NCI-H510A (cell line): ENCODE results near the gene LAMB2.

Experiments
- DNase-seq: peaks from one replicate; lab custom pipeline; 2025; lab: John Stamatoyannopoulos, UW

LAMB2 gene

GRCh38 chr3:49132437-49133225 is at the start of gene LAMB2:
Gene LAMB2 (minus strand): TSS chr3:49133050. CDS start chr3:49132867, 183 bp downstream.
- peak; percentile 4 for DNase-seq

- no peak for DNase-seq
Observed at GRCh38 chr3:49181351-49181750, 48.5 kb upstream of the LAMB2 start.

- DNase-seq = no peak
Observed at GRCh38 chr3:49180116-49180515, 47.3 kb upstream of the LAMB2 start.

DNA sequence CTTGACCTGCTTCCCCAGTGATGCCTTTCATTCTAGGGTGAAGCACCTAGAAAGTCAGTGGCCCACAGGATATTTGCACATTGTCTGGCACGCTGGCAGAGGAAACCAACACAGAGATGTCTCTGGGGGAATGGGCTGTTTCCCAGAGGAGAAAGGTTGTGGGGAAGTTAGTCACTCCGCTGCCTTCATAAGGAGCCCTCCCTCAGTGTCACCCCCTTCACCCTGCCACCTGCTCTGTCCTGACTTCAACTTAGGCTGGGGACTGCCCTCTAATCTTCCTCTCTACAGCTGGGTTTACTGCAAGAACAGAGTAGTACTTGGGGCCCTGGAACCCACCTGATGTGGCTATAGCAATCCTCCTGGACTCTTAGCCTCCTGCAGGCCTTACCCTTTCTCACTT is 44.2 kb upstream of the LAMB2 start:
- no peak for DNase-seq

DNA sequence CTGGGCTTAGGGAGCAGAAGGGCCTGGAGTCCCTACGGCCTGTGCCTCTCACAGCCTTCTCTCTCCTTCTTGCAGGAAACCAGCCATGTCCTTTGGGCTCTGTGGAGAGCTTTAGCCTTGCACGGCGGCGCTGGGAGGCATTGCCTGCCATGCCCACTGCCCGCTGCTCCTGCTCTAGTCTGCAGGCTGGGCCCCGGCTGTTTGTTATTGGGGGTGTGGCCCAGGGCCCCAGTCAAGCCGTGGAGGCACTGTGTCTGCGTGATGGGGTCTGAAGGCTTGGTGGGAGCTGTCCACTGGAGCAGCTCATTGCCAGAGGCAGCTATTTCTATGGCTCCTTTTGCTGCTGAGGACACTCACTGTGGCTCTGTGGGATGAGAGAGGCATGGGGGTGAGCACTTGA is 42.7 kb upstream of the LAMB2 start:
- no peak for DNase-seq

GRCh38 chr3:49174397-49174985 is 41.6 kb upstream of the LAMB2 start:
- DNase-seq = no peak

GRCh38 chr3:49173792-49174170 is 40.9 kb upstream of the LAMB2 start:
- no peak for DNase-seq

- no peak for DNase-seq
Observed at GRCh38 chr3:49173116-49173791, 40.4 kb upstream of the LAMB2 start.

DNA sequence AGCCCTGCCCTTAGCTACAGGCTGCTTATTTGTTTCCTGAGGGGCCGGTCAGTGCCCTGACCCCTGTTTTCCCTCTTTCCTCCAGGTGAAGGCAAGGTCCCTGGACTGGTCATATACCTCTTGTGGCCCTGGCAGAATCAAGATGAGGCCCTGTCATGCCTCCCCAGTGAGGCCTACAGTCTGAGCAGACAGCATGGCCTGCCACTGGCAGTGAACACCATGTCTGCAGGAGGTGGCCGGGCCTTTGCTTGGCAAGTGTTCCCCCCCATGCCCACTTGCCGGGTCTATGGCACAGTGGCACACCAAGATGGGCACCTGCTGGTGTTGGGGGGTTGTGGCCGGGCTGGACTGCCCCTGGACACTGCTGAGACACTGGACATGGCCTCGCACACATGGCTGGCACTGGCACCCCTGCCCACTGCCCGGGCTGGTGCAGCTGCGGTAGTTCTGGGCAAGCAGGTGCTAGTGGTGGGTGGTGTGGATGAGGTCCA is 39.7 kb upstream of the LAMB2 start:
- DNase-seq = no peak

GRCh38 chr3:49171775-49172500 is 39.1 kb upstream of the LAMB2 start:
- no peak for DNase-seq

- DNase-seq = peak; percentile 67
Observed at GRCh38 chr3:49171119-49171774, 38.4 kb upstream of the LAMB2 start, which contains the start of gene KLHDC8B. Gene KLHDC8B (plus strand): TSS chr3:49171598. CDS start chr3:49172770, 1,172 bp downstream.

DNA sequence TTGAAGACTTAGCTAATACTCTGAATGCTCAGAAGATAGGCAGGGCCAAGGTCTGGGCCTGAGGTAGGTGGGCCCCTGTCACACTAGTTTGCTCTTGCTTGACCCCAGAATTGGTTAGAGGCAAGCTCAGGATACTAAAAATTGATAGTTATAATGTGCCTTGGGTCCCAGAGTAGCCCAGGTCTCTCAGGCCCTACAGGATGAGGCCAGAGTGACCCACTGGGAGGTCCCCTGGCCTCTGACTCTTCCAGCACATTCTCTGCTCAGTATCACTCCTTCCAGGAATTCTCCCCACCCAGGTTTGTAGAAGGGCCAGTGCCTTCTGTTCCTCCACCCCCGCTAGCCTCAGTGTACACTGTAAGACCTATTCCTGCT is 37.9 kb upstream of the LAMB2 start:
- DNase-seq = no peak

DNA sequence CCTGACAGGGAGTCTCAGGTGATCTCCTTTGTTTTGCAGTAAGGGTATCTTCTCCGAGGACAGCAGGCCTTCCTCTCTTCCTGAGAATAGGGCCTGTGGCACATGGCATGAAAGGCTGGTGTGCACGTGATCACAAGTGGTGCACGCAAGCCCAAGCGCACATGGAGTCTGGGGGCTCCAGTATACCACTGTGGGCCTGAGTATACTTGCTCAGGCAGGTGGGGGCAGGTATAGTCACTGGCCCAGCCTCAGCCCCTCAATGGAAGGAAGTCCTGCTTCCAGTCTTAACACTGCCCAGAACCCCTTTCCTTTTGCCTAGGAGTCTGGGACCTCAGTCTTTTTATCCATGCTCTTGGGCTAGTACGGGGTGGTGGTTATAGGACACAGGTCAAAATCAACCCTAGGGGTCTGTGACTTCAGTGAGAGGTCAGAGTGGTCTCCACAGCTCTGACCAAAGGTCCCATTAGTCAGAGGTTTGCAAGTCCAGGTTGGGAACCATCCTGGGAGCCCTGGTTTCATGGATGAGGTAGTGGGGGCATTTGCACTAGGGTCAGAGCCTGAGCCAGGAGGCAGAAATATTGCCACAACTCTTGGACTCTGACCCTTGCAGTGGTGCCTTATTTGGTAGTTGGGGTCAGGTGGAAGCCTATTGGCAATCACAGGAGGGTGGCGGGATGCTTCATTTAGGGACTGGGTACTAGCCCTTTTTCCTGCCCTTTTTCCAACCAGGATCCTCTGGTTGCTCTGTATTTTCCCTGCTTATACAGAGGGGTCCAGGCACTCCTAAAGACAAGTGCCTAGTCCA is 34.1 kb upstream of the LAMB2 start:
- DNase-seq = no peak

- peak; percentile 34 for DNase-seq
Observed at GRCh38 chr3:49165771-49166751, 33.2 kb upstream of the LAMB2 start, which contains the start of gene CCDC71. Gene CCDC71 (minus strand): TSS chr3:49166331. CDS start chr3:49164208, 2,123 bp downstream.

- no peak for DNase-seq
Observed at GRCh38 chr3:49164983-49165720, 32.3 kb upstream of the LAMB2 start.

DNA sequence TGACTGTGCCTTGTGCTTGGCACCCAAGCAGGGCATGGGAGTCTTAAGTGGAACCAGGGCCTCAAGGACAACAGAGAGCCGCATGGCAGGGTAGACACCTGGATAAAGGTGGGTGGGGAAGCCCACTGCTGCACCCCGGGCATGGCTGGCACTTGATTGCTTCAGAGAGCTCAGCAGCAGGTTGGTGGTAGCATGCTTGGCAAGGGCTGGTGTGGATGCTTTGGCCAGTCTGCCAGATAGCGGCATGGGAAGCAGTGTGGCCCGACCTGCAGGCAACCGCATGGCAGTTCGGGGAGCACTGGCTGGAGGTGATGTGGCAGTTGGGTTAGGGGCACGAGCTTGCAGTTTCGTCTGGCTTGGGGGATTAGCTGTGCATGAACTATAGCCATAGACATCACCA is 30.8 kb upstream of the LAMB2 start:
- no peak for DNase-seq

GRCh38 chr3:49162751-49163419 is 30.0 kb upstream of the LAMB2 start:
- DNase-seq = no peak

DNA sequence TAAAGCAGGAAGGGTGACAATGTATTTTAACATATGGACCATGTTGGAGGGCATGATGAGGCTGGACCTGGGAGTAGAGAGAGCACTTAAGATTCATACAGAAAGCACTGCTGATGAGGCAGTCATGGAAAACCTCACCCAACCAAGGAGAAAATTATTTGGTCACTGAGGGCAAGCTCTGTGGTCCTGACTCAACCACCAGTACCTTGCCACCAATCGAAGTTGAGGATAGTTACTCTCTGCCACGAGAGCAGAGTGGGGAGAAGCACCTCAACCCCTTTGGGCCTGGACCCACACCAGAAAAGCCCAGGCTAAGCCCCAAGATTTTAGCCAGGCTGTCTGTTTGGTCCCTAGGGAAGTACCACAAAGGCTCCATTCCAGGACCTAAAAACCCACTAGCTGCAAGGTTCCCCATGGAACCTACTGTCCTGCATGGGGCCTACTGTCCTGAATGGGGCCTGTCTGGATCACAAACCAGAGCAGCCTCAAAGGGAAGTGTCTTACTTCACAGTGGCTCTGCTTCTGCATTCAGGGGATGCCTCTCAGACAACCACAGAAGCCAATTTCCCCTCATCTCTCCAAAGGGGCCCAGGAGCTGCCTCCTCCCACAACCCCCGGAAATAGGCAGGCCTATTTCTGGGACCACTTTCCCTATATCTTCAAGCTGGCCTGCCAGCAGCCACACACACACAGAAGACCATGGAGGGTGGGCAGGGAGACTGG is 29.1 kb upstream of the LAMB2 start:
- no peak for DNase-seq
